HG03103 (cell line): ENCODE measurements around the gene DLX1.

Source experiments
- ATAC-seq: cut with Tn5 transposase; IDR thresholded peaks from one replicate; pipeline ENCODE4 v1.9.1; 2021; ENCODE audit warnings: low read depth; ENCODE audit not compliant: unreplicated experiment

Gene DLX1

DNA sequence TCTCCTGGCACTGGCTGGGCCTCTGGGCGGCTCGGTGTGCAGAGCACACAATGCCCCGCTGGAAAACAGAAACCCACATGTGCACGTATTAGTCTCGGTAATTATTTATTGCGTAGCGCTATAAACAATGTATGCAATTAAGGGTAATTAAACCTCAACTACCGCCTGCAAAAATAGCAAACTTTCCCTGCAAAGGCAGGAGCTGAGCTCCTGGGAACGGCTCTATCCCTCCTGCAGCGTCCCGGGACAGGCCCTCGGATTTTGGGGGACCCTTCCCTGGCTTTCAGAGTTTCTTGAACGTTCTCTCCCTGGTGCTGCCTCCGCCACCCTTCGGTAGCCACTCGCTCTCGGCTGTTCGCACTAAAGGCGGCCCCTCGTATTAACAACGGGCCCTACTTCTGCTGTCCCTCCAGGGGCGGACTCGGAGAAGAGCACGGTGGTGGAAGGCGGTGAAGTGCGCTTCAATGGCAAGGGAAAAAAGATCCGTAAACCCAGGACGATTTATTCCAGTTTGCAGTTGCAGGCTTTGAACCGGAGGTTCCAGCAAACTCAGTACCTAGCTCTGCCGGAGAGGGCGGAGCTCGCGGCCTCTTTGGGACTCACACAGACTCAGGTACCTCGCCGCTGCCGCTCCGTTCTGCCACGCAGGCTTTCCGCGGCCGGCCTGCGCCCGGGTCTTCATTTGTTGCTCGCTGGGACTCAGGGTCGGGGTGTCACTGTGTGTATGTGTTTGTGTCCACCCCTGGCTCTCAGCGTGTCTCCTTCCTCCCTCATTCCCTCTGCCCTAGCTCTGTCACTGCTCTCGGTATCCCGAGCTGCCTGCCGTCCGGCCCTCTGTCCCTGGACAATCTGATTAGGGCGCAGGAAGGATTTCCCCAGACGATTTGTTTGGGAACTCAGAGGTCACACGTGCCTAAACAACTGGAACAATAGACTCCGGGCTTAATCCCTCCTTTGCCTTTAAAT, 1.2 kb downstream of the DLX1 start:
- ATAC-seq: no peak

DNA sequence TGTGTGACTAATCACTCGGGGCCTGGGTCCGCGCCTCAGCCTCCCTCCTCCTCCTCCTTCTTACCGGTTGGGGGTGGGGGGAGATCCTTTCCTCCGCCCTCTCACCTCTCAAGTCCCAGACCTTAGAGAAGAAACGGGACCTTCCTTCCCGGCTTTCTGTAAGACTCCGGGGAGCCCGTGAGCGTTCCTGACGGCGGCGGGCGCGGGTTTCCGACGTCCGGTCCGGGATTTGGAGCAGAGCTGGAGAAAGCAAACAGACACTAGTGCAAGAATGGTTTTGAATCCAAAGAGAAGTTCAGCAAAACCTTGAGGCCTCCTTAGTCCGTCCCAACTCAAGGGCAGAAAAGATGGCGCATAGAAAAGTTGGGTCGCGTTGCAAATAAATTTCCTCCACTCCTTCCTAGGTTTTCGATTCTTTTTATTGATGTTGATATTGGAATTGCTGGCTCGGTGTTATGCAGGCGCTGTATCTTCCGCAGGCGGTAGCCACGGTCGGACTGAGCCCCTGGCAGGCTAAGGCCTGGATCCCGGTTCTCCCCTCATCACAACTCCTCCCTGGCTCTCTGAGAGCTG, 2.0 kb downstream of the DLX1 start:
- no peak for ATAC-seq

DNA sequence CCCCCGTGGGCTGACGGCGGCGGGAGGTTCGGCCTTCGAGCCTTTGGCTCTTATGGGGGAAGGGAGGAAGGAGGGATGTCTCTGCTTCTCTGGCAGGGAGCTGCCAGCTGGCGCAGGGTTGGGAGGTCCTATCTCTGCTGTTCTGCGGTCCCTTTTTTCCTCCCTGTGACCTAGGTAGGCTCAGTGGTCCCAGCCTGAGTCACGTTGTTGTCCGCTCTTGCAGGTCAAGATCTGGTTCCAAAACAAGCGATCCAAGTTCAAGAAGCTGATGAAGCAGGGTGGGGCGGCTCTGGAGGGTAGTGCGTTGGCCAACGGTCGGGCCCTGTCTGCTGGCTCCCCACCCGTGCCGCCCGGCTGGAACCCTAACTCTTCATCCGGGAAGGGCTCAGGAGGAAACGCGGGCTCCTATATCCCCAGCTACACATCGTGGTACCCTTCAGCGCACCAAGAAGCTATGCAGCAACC, 2.5 kb downstream of the DLX1 start:
- no peak for ATAC-seq

DNA sequence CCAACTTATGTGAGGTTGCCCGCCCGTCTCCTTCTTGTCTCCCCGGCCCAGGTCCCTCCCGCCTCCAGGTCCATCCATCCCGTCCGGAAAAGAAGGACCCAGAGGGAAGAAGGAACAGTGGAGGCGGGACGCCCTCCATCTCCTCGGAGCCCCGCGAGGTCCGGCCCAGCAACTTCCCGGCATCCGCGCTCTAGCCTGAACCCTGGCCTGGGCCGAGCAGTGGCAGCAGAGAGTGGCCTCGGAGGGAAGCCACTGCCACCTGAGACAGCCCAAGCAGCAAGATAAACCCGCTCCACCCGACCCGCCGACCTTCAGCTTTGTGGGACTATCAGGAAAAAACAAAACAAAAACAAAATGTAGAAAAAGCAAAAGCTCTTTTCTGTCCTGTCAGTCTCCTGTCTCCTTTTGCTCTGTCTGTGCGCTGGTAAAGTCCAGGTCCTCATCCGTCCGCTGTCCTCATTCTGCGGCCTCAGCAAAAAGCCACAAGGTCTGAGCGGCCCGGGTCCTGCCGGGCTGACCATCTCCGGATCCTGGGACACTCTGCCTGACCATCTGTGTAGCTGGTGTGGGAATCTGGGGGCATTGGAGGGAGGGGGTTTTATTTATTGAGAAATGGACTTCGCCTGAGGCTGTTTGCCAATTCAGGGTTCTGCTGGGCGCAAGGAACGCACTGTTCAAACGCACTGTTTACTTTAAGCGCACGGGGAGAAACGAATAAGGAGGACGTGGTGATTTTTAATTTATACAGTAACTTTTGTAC, 3.1 kb downstream of the DLX1 start:
- no peak for ATAC-seq

DNA sequence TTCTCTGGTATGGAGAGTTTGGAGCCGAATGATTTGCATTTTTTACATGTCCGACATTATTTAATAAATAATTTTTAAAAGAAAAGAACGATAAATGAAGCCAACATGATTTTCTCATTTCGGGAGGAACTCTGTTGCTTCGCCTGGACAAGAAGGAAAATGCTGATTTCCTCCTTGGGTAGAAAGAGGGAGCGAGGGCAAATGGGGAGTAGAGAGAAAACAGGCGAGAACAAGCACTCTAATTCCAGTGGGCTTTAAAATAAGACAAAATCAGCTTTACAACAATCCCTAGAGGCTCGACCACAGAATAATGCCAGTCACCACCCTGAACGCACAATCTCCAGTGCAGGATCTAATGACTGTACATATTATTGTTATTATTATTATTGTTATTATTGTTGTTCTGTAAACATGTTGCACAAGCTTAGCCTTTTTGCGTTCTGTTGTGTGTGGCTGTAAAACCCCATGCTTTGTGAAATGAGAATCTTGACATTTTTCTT, 3.7 kb downstream of the DLX1 start:
- no peak for ATAC-seq

DNA sequence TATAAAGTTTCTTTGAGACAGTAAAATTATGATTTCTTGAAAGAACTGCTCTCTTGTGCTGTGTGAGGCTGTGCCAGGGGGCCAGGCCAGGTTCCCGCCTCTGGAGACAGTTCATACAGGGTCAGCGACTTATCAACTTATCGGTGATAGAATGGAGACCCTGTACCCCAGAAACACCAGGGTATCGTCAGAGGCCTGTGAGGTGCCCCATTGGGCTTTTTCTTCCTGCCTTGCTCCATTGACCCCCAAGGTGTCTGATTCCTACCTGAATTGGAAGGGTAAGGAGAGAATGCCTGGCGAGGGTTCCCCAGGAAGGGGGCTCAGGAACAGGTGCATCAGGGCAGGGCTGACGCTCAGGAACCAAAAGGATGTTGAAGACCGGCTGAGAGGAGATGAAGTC, 4.3 kb downstream of the DLX1 start:
- ATAC-seq: no peak

DNA sequence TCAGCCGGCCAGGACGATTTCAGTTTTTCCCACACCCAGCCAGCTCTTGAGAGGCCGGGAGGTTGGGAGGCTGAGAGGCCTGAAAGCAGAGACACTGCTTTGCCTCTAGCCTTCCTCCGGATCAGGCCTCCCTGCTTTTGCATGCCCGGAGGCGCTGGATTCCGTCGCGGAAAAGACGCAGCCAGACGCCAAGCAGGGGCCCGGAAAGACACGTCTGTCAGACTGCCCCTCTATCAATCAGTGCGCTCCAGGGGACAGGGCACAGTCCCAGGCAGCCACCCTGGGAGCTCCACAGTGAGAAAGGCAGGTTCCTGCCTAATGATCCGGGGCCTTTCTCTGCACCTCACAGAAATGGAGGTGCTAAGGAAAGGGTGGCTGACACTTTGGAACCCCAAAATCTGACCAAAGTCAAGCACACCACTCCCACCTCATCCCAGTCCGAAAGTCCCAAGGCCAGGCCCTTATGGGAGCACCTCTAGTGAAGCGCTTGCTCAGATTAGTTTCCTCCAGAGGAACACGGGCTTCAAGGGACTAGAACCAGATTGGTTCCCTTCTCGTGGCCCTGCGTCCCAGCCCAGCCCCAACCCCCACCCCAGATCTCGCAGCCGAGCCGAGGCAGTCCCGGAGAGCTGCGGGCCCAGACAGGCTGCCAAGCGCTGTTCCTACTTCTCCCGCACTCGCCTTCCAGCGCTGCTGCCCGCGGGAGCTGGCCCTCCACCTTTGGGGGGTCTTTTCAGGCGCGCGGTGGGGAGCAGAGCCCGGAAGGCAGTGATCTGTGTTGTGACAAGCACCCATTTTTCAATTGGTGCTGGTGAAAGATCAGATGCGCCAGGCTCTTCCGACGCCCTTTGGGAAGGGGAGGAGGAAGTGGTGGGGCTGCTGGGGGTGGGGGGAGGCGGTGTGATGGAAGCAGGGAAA, 5.0 kb downstream of the DLX1 start:
- ATAC-seq: no peak

DNA sequence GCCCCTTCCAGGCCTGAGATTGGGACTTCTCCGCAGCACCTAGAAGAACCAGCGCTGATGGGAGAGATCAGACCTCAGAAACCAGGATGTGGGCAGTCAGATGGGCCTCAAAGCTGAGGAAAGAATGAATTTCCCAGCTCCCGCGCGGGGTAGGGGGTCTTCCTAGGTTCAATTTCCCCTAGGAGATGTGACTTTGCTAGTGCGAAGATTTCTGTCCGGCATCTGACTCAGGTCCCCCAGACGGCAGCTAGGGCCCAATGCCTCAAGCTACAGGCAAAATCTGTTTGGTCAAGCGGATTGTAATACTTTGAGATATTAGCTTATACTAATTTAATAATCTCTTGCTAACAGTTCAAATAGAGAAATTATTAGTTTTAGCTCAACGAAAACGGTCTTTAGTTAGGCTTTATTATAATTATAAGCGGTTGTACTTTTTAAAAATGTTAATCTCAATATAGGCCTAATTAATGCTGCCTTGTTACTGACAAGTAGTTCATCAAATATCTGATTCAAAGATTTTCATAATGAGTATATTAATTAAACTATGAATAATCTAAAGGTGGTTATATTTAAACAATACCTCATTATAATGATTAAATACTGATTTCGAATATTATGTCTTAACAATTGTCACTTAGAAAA, 5.8 kb downstream of the DLX1 start:
- ATAC-seq: no peak

DNA sequence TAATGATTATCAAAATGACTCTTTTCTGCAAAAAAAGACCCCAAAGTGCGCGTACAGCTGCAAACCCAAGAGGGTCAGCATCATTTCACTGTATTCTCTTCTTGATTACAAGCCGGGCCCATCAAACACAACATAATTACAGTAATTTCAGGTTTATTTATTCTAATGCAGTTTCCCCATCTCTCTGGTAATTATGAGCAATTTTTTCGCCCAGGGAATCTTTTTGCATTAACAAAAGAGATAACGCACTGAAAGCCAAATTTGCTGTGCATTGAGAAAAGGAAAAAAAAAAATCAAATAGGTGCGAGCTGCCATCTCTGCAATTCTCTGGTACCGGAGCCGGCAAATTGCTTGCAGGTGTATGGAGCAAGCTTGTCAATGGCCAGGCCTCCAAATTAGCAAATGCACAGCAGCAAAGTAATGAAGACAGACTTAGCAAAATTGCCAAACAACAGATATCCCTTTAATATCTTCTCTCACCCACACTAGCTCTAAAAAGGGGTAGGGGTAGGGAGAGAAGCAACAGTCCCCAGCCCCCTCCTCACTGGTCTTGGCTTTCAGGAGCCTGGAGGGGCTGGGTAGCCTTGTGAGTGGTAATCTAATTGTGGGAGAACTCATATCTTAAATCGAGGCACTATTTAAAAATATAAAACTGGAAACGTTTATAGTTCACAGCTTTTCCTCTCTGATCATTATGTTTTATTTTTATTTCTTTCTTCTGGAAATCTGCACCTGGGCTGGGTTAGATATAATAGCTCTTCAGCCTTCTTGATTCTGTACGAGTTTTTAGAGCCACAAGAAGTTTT, 6.7 kb downstream of the DLX1 start:
- no peak for ATAC-seq

DNA sequence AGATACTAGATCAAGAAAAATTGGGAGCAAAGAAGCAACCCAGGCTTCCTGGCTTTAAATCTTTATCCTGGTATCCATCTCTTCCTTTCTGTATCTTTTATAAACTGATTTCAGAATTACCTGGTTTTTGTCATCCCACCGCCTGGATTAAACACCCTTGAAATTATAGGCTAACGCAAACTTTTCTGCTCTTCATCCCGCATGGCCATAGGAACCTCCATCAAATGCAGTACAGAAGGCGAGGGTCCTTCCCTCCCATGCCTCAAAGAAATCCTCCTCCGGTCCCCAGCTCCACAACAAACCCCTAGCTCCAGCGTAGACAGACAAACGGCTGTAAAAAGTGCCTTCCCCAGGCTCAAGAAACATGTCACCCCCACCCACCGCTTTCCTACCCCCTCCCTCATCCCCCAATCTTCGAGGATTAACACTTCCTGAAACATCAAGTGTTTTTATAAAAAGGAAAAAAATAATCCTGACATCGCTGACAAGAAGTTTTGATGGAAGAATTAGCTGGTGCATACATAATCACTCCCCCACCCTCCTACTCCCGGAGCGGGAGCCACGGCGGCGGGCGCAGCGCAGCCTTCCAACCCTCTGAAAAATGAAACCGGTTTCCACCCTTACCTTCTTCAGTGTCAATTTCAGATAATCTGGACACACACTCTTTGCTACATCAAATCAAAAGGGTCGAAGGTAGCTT, 7.6 kb downstream of the DLX1 start:
- no peak for ATAC-seq

DNA sequence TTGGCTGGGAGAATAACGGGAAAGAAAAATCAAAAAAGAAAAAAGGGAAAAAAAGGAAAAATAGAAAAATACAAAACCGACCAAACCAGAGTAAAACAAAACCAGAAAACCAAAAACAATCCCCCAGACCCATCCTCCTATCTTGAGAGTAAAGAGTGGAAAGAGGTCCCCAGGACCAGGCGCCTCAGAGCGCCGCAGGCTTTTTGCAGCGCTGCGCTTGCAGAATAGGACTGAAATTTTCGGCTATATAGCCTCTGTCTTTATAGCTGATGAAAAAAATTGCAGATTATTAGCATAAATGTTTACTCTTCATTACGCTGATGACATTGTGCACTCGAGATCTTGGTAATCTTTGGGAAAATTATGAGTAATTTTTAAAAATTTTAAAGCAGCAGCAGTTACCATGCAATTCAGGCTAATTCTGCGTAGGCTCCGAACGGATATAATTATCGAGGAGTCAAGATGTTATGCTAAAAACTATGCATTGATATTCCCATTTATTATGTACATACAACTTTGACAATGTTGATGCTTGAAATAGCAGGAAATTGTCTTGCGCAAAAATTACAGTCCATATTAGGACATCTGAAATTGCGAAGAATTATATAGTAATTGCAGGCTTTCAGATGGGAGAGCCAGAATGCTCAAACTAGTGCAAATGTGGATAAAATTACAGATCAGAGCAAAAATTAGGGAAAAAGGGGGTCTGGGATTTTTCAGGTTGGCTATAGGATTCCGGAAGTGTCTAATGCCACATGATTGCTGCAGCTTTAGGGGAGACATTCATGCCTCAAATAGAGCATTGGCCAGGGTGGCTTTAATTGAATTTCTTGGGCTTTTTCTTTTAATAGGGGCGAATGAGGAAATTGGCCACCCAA, 8.3 kb downstream of the DLX1 start:
- no peak for ATAC-seq

DNA sequence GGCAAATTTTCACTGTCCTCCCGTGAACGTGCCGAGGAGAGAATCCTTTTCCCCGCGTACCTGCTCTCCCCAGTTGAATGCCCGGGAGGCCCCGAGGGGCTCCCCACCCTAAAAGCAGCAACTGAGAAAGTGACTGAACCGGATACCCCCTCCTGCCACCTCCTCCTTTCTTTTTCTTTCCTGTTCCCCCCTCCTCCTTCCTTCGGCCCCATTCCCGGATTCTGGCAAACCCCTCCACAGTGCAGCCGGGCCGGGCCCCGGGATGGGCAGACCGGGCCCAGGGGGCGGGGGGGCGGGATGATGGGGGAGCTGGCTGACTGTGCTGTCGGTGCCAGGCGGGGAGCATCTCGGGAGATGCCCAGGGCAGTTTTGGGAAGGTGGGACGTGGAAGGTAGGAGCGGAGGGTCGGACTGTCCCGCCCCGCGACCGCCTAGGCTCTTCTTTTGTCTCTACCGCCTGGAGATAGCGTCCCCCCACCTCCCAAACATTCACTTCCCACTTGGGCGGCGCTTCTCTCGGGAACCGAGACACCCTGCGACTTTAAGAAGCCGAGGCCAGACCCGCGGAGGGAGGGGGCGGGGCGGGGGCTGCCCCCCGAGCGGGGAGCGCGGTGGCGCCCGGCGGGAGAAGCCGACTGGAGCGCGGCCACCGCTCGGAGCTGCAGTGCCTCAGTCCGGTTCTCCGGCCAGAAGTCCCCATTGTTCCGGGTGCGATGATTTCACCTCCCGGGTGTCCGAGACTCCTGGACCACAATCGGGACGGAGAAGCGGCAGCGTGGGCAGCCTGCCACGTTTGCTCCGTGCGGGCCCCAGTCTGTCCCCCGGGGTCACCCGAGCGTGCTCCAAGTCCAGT, 9.2 kb downstream of the DLX1 start:
- ATAC-seq: no peak

DNA sequence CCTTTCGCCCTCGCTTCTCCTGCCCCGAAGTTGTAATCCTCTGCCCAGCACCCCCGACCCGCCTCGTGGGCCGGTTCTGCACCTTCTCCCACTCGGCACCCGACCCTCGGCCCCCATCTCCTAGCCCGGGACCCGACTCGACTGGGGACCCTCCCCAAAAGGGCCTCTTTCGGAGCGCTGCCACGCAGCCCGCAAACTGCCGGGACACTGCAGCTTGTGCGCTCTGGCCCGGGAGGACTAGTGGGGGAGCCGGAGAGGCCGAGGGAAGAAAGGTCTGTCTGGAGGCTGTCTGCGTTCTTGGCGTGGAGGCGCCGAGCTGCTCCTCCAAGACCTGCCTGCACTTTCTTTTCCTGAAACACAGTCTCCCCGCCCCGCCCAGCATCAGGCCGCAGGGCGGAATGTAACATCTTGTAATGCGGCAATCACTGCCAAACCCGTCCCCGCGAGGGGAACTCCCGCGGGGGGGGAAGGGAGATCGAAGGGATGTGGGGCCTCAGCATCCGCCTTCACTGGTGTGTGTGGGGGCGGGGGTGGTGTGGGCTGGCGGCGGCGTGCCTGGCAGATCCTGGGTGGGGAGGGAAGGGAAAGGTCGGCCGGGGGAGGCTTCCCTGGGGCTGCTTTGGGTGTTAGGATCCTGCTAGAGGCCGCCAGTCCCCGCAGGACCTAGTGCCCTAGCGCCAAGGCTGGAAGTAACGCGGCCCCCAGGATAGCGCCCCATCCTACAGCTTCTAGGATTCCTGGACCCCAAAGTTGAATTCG, 10.0 kb downstream of the DLX1 start:
- no peak for ATAC-seq

DNA sequence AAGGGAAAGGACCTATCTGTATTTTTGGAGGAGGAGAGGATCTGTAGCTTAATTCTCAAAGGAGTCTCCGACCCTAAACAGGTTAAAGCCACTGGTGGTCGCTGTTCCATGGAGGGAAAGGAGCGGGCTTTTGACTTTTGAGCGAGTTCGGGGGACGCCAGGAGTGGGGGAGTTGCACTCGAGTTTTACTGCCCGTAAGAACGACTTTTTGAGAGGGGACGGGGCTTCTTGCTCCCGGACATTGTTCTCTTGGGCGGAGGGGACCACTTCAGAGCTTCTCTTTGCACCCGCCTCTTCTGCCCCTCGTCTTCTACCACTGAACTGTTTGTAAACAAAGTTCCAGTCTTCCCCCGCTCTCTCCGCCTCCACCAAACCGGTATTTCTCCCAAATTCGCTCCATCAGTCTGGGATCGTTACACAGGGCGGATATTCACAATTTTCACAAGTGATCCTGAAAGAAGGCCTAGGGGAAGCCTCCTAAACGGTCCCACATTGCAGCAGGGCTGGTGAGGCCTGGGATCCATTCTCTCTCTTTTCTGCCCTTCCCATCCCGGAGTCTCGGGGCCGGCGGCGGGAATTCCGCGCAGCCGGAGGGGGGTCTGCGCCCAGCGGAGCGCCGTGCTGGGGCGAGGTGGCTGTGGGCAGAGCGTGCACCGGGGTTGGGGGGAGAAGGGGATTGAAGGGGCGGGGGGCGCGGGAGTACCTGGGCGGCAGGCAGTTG, 10.8 kb downstream of the DLX1 start:
- ATAC-seq: no peak
